Chondrocyte (in vitro differentiated cells): ENCODE results near the gene FXYD2. TPM values are rescaled to one million over a fixed set of nuclear protein-coding genes. Genes with fewer than 3 reads are reported as not detected.

ENCODE experiments used
- DNase-seq: peaks from one replicate; pipeline ENCODE4 v3.0.0; 2021; ENCODE audit warnings: mixed read lengths, low spot score
- H3K27ac Mint-ChIP-seq: one replicate; pipeline ENCODE4 v1.8.0; 2021; ENCODE audit warnings: mild to moderate bottlenecking, moderate library complexity, mixed read lengths; ENCODE audit not compliant: unreplicated experiment
- H3K27me3 Mint-ChIP-seq: 2 replicates; pipeline ENCODE4 v1.8.0; 2021; ENCODE audit warnings: low read depth, mixed read lengths
- H3K36me3 Mint-ChIP-seq: 2 replicates; pipeline ENCODE4 v1.8.0; 2021; ENCODE audit warnings: low read depth, mixed read lengths
- H3K4me1 Mint-ChIP-seq: 2 replicates; pipeline ENCODE4 v1.8.0; 2021; ENCODE audit warnings: low read depth, mild to moderate bottlenecking, mixed read lengths
- H3K4me3 Mint-ChIP-seq: one replicate; pipeline ENCODE4 v1.8.0; 2021; ENCODE audit warnings: mild to moderate bottlenecking, moderate library complexity, mixed read lengths; ENCODE audit not compliant: unreplicated experiment
- H3K9me3 Mint-ChIP-seq: 2 replicates; pipeline ENCODE4 v1.8.0; 2021; ENCODE audit warnings: low read depth, mixed read lengths
- CTCF ChIP-seq: fragments of 200-600 bp; sonication (generic); IDR thresholded peaks from 2 replicates; pipeline ENCODE4 v1.5.0; 2021; ENCODE audit warnings: antibody characterized with exemption, mild to moderate bottlenecking, moderate library complexity
- long read RNA-seq: library from polyadenylated mRNA; stranded (forward); transcript quantifications from one replicate; pipeline ENCODE4 v2.0.0, GENCODE V29; 2021
- total RNA-seq: library from RNA; stranded (reverse); gene quantifications from 3 replicates; pipeline ENCODE4 v1.2.1, GENCODE V29; 2021

Gene FXYD2
- not detected in 3 replicates for total RNA-seq
- long read RNA-seq, result 0 reads

GRCh38 chr11:117824571-117825537, at the start of gene FXYD2:
Gene FXYD2 (minus strand): TSS chr11:117824744. CDS start chr11:117824678, 66 bp downstream.
- Mint-ChIP-seq H3K4me3 (no peak within 1 kb of the TSS), H3K27me3 (no peaks in the 10 kb centered on the region), H3K4me1 (no peaks in the 10 kb centered on the region), H3K9me3 (no peaks in the 10 kb centered on the region), H3K36me3 (no peaks in the 10 kb centered on the region), H3K27ac (no peak within 1 kb of the TSS)
- TF ChIP-seq CTCF, result no peak
- peak; percentile 52 for DNase-seq

GRCh38 chr11:117873828-117874125, 49.2 kb upstream of the FXYD2 start:
- TF ChIP-seq CTCF, result no peak
- no peak overlapping the region for H3K27ac Mint-ChIP-seq
- no peaks in the 10 kb centered on the region for H3K36me3 Mint-ChIP-seq
- no peak overlapping the region for H3K4me3 Mint-ChIP-seq
- peaks cover 39% of the 10 kb centered on the region for H3K27me3 Mint-ChIP-seq
- no peak for DNase-seq
- peaks cover 18% of the 10 kb centered on the region for H3K4me1 Mint-ChIP-seq
- H3K9me3 Mint-ChIP-seq, result no peaks in the 10 kb centered on the region

GRCh38 chr11:117872975-117873827, 48.7 kb upstream of the FXYD2 start:
- H3K4me3 Mint-ChIP-seq, result no peak overlapping the region
- H3K27ac Mint-ChIP-seq, result no peak overlapping the region
- no peaks in the 10 kb centered on the region for H3K36me3 Mint-ChIP-seq
- no peaks in the 10 kb centered on the region for H3K9me3 Mint-ChIP-seq
- H3K27me3 Mint-ChIP-seq, result peaks cover 35% of the 10 kb centered on the region
- TF ChIP-seq CTCF, result no peak
- H3K4me1 Mint-ChIP-seq, result peaks cover 18% of the 10 kb centered on the region
- no peak for DNase-seq

- no peak for DNase-seq
- no peak for TF ChIP-seq CTCF
- Mint-ChIP-seq H3K4me1 (peaks cover 18% of the 10 kb centered on the region), H3K36me3 (no peaks in the 10 kb centered on the region), H3K4me3 (no peak overlapping the region), H3K27ac (no peak overlapping the region), H3K27me3 (peaks cover 35% of the 10 kb centered on the region), H3K9me3 (no peaks in the 10 kb centered on the region)
Observed at GRCh38 chr11:117872420-117872961, 47.9 kb upstream of the FXYD2 start.

GRCh38 chr11:117871784-117872183, 47.2 kb upstream of the FXYD2 start:
- Mint-ChIP-seq H3K4me3 (no peak overlapping the region), H3K27ac (no peak overlapping the region), H3K27me3 (peaks cover 31% of the 10 kb centered on the region), H3K4me1 (peaks cover 11% of the 10 kb centered on the region), H3K9me3 (no peaks in the 10 kb centered on the region), H3K36me3 (no peaks in the 10 kb centered on the region)
- TF ChIP-seq CTCF, result no peak
- no peak for DNase-seq
